Tibial artery (tissue), 4 donors: Measurements from ENCODE around the gene NKPD1.

Experiments
- DNase-seq, 2 donors: peaks; one replicate each; pipeline ENCODE4 v3.0.0-alpha.2; 2019
- H3K27ac ChIP-seq, 2 donors: fragments of 200-600 bp; sonication (generic) in 1 of 2; 1 replicate in 1 of 2; 2 replicates in 1 of 2; pipeline ENCODE4 v1.5.1; 2018 to 2019; ENCODE audit warnings: mild to moderate bottlenecking in 1 of 2
- H3K27me3 ChIP-seq, 2 donors: fragments of 200-600 bp; sonication (generic) in 1 of 2; one replicate each; pipeline versions ENCODE4 v1.5.1 to v1.6.0; 2016 to 2019
- H3K36me3 ChIP-seq, 3 donors: fragments of 200-600 bp; sonication (generic) in 2 of 3; one replicate each; pipeline ENCODE4 v1.5.1; 2016 to 2019; ENCODE audit warnings: mild to moderate bottlenecking in 2 of 3
- H3K4me1 ChIP-seq, 4 donors: fragments of 200-600 bp; sonication (generic) in 2 of 4; 1 replicate in 3 of 4; 2 replicates in 1 of 4; pipeline ENCODE4 v1.5.1; 2016 to 2019
- H3K4me3 ChIP-seq, 2 donors: fragments of 200-600 bp; sonication (generic) in 1 of 2; 1 replicate in 1 of 2; 2 replicates in 1 of 2; pipeline ENCODE4 v1.5.1; 2018 to 2019; ENCODE audit warnings: mild to moderate bottlenecking in 2 of 2
- H3K9me3 ChIP-seq, 3 donors: fragments of 200-600 bp; sonication (generic) in 1 of 3; one replicate each; pipeline ENCODE4 v1.5.1; 2016 to 2019
- intact Hi-C: fragments of 100-400 bp; cut with DNase I; formaldehyde crosslinking; loops from one replicate; pipeline ENCODE4 v1.15.0; 2023; ENCODE audit warnings: low total_unique reads
- TF ChIP-seq, protein P1 (sequence below), 2 experiments: fragments of 200-600 bp in 1 of 2; fragments of 450-650 bp in 1 of 2; IDR thresholded peaks; one replicate each; pipeline ENCODE4 v1.5.1; 2017 to 2019; ENCODE audit warnings: antibody characterized with exemption in 2 of 2, mild to moderate bottlenecking in 1 of 2, moderate library complexity in 1 of 2

NKPD1 gene

DNA sequence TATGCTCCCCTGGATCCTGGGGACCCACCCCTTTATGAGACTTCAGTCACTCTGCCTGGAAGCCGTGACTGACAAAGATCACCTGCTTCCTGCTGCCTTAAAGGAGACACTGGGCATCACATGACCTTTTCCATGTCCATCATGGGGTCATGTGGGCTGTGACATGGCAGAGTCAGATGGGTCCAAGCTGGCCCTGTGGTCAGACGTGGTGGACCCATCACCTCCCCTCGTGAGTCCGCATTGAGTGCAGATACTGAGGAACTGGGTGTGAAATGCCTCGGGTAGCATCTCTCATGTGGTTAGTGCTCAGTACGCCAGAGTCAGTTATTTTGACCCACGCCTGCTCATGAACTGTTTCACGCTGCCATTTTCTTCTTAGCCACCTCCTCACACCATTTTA lies 27.1 kb downstream of the NKPD1 start:
- no peak for DNase-seq
- H3K36me3 ChIP-seq = peaks cover 0 to 8% (median 0%) of the 10 kb centered on the region in 3 donors
- no peak overlapping the region for H3K4me3 ChIP-seq
- H3K4me1 ChIP-seq = no peaks in the 10 kb centered on the region
- no peak overlapping the region for H3K27ac ChIP-seq
- intact Hi-C loops = no loop called here
- TF ChIP-seq, protein P1, sequence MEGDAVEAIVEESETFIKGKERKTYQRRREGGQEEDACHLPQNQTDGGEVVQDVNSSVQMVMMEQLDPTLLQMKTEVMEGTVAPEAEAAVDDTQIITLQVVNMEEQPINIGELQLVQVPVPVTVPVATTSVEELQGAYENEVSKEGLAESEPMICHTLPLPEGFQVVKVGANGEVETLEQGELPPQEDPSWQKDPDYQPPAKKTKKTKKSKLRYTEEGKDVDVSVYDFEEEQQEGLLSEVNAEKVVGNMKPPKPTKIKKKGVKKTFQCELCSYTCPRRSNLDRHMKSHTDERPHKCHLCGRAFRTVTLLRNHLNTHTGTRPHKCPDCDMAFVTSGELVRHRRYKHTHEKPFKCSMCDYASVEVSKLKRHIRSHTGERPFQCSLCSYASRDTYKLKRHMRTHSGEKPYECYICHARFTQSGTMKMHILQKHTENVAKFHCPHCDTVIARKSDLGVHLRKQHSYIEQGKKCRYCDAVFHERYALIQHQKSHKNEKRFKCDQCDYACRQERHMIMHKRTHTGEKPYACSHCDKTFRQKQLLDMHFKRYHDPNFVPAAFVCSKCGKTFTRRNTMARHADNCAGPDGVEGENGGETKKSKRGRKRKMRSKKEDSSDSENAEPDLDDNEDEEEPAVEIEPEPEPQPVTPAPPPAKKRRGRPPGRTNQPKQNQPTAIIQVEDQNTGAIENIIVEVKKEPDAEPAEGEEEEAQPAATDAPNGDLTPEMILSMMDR (IDR thresholded peaks at IDR 0.05) = no peak
- no peaks in the 10 kb centered on the region for H3K9me3 ChIP-seq
- H3K27me3 ChIP-seq = no peaks in the 10 kb centered on the region

DNA sequence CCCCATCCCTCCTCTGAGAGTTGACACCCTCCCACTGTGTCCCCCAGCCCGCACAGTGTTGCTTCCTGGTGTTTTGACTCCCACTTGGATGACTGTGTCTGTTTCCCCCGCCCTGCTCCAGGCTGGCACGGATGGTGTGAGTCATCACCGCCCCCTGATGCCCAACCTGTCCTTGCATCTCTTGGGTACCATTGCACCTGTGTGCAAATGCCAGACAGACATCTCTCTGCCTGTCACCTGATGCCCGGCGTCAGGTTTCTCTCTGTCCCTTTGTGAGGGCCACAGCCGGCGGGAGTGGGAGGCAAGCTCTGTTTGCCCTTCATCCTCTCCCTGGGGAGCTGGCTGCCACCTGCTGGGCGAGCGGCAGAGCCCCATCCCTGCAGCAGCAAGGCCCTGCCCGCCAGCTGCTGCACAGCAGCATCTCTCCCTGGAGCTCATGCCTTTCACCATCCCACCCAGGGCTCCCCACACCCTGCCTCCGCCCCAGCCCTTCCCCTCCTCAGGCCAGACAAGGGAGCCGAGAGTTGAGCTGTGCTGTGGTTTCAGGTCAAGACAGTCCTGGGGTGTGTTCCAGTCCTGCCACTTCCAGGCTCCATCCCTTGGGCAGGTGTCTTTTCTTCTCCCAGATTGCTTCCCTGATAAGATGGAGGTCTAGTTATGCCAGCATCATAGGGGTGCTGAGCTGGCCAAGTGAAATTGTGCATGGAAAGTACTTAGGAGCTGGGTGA lies 29.7 kb downstream of the NKPD1 start:
- H3K4me1 ChIP-seq = peaks cover 0 to 3% (median 0%) of the 10 kb centered on the region in 4 donors
- H3K9me3 ChIP-seq = no peaks in the 10 kb centered on the region
- no peaks in the 10 kb centered on the region for H3K27me3 ChIP-seq
- intact Hi-C loops = no loop called here
- no peak overlapping the region for H3K27ac ChIP-seq
- DNase-seq = no peak
- TF ChIP-seq, protein P1 (IDR thresholded peaks at IDR 0.05) = no peak
- H3K36me3 ChIP-seq = peaks cover 0 to 8% (median 0%) of the 10 kb centered on the region in 3 donors
- H3K4me3 ChIP-seq = no peak overlapping the region

DNA sequence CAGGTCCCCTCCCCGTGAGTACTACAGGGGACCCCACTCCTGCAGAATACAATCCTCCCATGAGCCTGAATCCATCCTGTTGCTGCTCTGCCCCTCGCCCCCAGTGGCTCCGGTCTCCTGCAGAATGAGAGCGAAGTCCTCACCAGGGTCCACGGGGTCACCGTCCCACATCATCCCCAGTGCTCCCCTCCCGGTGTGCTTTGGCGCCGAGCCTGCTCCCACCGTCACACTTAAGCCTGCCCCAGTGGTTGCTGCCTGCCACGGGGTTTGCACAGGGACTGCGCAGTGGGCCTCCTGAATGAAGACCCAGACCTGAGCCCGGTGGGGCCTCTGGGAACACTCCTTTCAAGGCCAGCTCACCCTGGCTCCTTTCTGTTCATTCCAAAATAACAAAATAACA lies 30.5 kb downstream of the NKPD1 start:
- H3K27me3 ChIP-seq = no peaks in the 10 kb centered on the region
- H3K36me3 ChIP-seq = peaks cover 0 to 8% (median 0%) of the 10 kb centered on the region in 3 donors
- TF ChIP-seq, protein P1 (IDR thresholded peaks at IDR 0.05) = no peak
- no peak overlapping the region for H3K27ac ChIP-seq
- H3K9me3 ChIP-seq = no peaks in the 10 kb centered on the region
- H3K4me3 ChIP-seq = no peak overlapping the region
- intact Hi-C loops = no loop called here
- H3K4me1 ChIP-seq = peaks cover 0 to 8% (median 0%) of the 10 kb centered on the region in 4 donors
- DNase-seq = no peak

DNA sequence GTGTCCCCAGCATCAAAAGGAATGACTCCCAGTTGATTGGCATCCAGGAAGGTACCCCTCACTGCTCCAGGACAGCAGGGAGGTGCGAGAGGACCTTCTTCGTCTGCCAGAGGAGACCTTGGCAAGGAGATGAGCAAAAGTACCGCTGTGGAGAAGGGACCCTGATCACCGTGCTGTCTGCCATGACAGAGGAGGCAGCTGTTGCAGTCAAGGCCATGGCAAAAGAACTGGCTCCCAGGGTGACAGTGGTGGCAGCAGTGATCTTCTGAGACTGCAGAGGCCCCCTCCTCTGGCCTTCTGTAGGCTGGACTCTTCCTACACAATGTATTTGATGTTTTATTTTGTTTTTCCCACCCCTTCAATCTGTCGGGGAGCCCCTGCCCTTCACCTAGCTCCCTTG lies 32.0 kb downstream of the NKPD1 start:
- H3K27ac ChIP-seq = no peak overlapping the region
- DNase-seq = no peak
- intact Hi-C loops = no loop called here

DNA sequence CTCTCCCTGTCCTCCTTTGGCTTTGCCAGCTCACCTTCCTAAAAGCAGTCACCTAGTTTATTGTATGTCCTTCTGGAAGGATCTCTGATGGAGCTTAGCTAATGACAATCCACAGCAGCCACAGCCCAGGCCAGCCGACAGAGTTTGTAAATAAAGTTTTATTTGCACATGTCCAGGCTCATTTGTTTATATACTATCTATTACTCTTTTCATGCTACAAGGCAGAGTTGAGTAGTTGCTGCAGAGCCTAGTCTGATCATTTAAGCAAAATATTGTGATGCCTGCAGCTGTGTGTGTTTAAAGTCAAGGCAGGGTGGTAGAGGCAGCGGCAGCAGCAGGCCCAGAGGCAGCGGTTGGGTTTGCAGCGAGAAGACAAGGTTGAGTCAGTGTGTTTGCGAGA lies 32.6 kb downstream of the NKPD1 start:
- no peak for DNase-seq
- no peaks in the 10 kb centered on the region for H3K27me3 ChIP-seq
- no peak overlapping the region for H3K4me3 ChIP-seq
- TF ChIP-seq, protein P1 (IDR thresholded peaks at IDR 0.05) = no peak
- intact Hi-C loops = no loop called here
- no peak overlapping the region for H3K27ac ChIP-seq
- H3K9me3 ChIP-seq = no peaks in the 10 kb centered on the region
- H3K4me1 ChIP-seq = peaks cover 0 to 19% (median 0%) of the 10 kb centered on the region in 4 donors
- H3K36me3 ChIP-seq = peaks cover 0 to 4% (median 0%) of the 10 kb centered on the region in 3 donors

More for the DNA sequence above, 32.0 kb downstream of the NKPD1 start:
- TF ChIP-seq, protein P1 (IDR thresholded peaks at IDR 0.05) = no peak
- H3K4me3 ChIP-seq = no peak overlapping the region
- H3K4me1 ChIP-seq = peaks cover 0 to 12% (median 0%) of the 10 kb centered on the region in 4 donors
- no peaks in the 10 kb centered on the region for H3K27me3 ChIP-seq
- no peaks in the 10 kb centered on the region for H3K9me3 ChIP-seq
- peaks cover 0 to 4% (median 0%) of the 10 kb centered on the region in 3 donors for H3K36me3 ChIP-seq
